ENCODE results near the gene MARCKSL1. TPM values are rescaled to one million over a fixed set of nuclear protein-coding genes. Genes with fewer than 3 reads are reported as not detected.

MARCKSL1 gene
- total RNA-seq, 2 donors from 2014 or later = 484 to 543 TPM

DNA sequence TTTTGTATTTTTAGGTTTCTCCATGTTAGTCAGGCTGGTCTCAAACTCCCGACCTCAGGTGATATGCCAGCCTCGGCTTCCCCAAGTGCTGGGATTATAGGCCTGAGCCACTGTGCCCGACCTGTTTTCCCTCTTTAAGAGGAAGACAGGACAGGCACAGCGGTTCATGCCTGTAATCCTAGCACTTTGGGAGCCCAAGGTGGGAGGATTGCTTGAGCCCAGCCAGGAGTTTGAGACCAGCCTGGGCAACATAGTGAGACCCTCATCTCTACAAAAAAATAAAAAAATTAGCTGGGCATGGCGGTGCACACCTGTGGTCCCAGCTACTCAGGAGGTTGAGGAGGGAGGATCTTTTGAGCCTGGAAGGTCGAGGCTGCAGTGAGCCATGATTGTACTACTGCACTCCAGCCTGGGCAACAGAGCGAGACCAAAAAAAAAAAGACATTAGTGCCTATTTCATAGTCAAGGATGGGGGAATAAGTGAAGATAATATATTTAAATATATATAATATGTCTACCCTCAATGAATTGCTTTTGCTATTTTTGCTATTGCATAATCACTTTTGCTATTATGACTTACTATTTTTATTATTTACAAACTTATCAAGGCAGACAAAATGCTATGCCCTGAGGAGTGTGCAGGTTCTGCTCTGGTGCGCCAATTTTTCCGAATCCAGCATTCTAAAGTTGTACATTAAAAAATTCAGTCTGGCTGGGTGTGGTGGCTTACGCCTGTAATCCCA lies 17.7 kb downstream of the MARCKSL1 start:
- Histone ChIP-seq H3K9me3 (ENCODE audit: control insufficient read depth, low read length) (no peaks in the 10 kb centered on the region), H3K9ac (ENCODE audit: extremely low read depth, low read length, poor library complexity, severe bottlenecking) (no peak overlapping the region), H3K4me3 (ENCODE audit: low read length) (no peak overlapping the region), H3K27ac (ENCODE audit: low read depth, low read length) (no peak overlapping the region), H3K4me1 (ENCODE audit: control insufficient read depth, insufficient read depth, low read length) (no peaks in the 10 kb centered on the region), H3K27me3 (ENCODE audit: control insufficient read depth, insufficient read depth, low read length, poor library complexity, severe bottlenecking) (no peaks in the 10 kb centered on the region), H3K36me3 (ENCODE audit: control insufficient read depth, insufficient read depth, low read length) (peaks cover 44% of the 10 kb centered on the region)
- H3K36me3 Mint-ChIP-seq (ENCODE audit: low read depth) = peaks cover 44% of the 10 kb centered on the region
- H3K27me3 Mint-ChIP-seq (ENCODE audit: insufficient read depth) = no peaks in the 10 kb centered on the region
- H3K9me3 Mint-ChIP-seq = no peaks in the 10 kb centered on the region
- no peak for DNase-seq
- H3K4me1 Mint-ChIP-seq = peaks cover 8% of the 10 kb centered on the region
- no peak overlapping the region for H3K27ac Mint-ChIP-seq
- WGBS, 2 experiments (ENCODE audit: insufficient coverage in 1 of 2, insufficient read length in 1 of 2) = 96 to 97% methylated on average over 8 to 9 of the region's 10 CpGs
- H3K4me3 Mint-ChIP-seq = no peak overlapping the region
- TF ChIP-seq, protein P1, sequence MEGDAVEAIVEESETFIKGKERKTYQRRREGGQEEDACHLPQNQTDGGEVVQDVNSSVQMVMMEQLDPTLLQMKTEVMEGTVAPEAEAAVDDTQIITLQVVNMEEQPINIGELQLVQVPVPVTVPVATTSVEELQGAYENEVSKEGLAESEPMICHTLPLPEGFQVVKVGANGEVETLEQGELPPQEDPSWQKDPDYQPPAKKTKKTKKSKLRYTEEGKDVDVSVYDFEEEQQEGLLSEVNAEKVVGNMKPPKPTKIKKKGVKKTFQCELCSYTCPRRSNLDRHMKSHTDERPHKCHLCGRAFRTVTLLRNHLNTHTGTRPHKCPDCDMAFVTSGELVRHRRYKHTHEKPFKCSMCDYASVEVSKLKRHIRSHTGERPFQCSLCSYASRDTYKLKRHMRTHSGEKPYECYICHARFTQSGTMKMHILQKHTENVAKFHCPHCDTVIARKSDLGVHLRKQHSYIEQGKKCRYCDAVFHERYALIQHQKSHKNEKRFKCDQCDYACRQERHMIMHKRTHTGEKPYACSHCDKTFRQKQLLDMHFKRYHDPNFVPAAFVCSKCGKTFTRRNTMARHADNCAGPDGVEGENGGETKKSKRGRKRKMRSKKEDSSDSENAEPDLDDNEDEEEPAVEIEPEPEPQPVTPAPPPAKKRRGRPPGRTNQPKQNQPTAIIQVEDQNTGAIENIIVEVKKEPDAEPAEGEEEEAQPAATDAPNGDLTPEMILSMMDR (conservative IDR thresholded peaks at IDR 0.05) = no peak

DNA sequence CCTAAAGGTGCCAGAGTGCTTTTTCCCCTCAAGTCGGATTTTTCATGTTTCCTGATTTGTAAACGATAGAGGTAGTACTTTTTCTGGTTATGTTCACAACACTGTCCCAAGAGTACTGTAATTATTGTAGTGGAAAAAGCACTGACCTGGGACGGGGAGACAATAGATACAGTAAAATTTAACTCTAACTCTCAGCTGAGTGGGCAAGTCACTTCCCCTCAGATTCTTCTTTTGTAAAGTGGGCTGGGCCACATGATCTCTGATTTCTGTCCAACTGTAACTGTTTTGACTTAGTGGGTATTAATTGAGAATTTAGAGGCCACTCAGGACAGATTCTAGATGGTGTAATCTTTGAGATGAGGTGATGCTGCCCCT lies 19.1 kb downstream of the MARCKSL1 start:
- Mint-ChIP-seq H3K4me3 (no peak overlapping the region), H3K36me3 (ENCODE audit: low read depth) (peaks cover 35% of the 10 kb centered on the region), H3K4me1 (peaks cover 6% of the 10 kb centered on the region), H3K27ac (no peak overlapping the region), H3K27me3 (ENCODE audit: insufficient read depth) (no peaks in the 10 kb centered on the region), H3K9me3 (no peaks in the 10 kb centered on the region)
- no peak overlapping the region for H3K27ac ChIP-seq (ENCODE audit: low read depth, low read length)
- peaks cover 39% of the 10 kb centered on the region for H3K36me3 ChIP-seq (ENCODE audit: control insufficient read depth, insufficient read depth, low read length)
- 83 to 100% methylated on average over 2 to 3 of the region's 3 CpGs for WGBS, 2 experiments (ENCODE audit: insufficient coverage in 1 of 2, insufficient read length in 1 of 2)
- no peak overlapping the region for H3K9ac ChIP-seq (ENCODE audit: extremely low read depth, low read length, poor library complexity, severe bottlenecking)
- no peaks in the 10 kb centered on the region for H3K9me3 ChIP-seq (ENCODE audit: control insufficient read depth, low read length)
- no peaks in the 10 kb centered on the region for H3K4me1 ChIP-seq (ENCODE audit: control insufficient read depth, insufficient read depth, low read length)
- DNase-seq = no peak
- H3K4me3 ChIP-seq (ENCODE audit: low read length) = no peak overlapping the region
- TF ChIP-seq, protein P1 (conservative IDR thresholded peaks at IDR 0.05) = no peak
- no peaks in the 10 kb centered on the region for H3K27me3 ChIP-seq (ENCODE audit: control insufficient read depth, insufficient read depth, low read length, poor library complexity, severe bottlenecking)

GRCh38 chr1:32311709-32312393 lies 24.2 kb downstream of the MARCKSL1 start:
- Histone ChIP-seq H3K27ac (ENCODE audit: low read depth, low read length) (no peak overlapping the region), H3K36me3 (ENCODE audit: control insufficient read depth, insufficient read depth, low read length) (peaks cover 12% of the 10 kb centered on the region), H3K4me3 (ENCODE audit: low read length) (no peak overlapping the region), H3K9me3 (ENCODE audit: control insufficient read depth, low read length) (no peaks in the 10 kb centered on the region), H3K9ac (ENCODE audit: extremely low read depth, low read length, poor library complexity, severe bottlenecking) (no peak overlapping the region), H3K27me3 (ENCODE audit: control insufficient read depth, insufficient read depth, low read length, poor library complexity, severe bottlenecking) (no peaks in the 10 kb centered on the region), H3K4me1 (ENCODE audit: control insufficient read depth, insufficient read depth, low read length) (no peaks in the 10 kb centered on the region)
- Mint-ChIP-seq H3K4me3 (no peak overlapping the region), H3K27me3 (ENCODE audit: insufficient read depth) (no peaks in the 10 kb centered on the region), H3K36me3 (ENCODE audit: low read depth) (peaks cover 17% of the 10 kb centered on the region), H3K9me3 (no peaks in the 10 kb centered on the region), H3K4me1 (peaks cover 9% of the 10 kb centered on the region), H3K27ac (no peak overlapping the region)
- TF ChIP-seq, protein P1 (conservative IDR thresholded peaks at IDR 0.05) = no peak
- no peak for DNase-seq
- 93 to 96% methylated on average over 2 of the region's 2 CpGs for WGBS, 2 experiments (ENCODE audit: insufficient coverage in 1 of 2, insufficient read length in 1 of 2)

Data from endodermal cell (in vitro differentiated cells).